Osteoblast (primary cell): ENCODE results near the gene TEX30. TPM values are rescaled to one million over a fixed set of nuclear protein-coding genes. Genes with fewer than 3 reads are reported as not detected.

ENCODE experiments used
- DNase-seq: peaks from one replicate; pipeline ENCODE4 v3.0.0; 2011; ENCODE audit warnings: low spot score, mixed read lengths; ENCODE audit not compliant: insufficient read length; ENCODE audit errors: missing footprints
- H2AFZ ChIP-seq: 2 replicates; pipeline ENCODE4 v1.6.0; 2011; ENCODE audit warnings: mild to moderate bottlenecking, low read length
- H3K27ac ChIP-seq: 2 replicates; pipeline ENCODE4 v1.5.1; 2011; ENCODE audit warnings: mild to moderate bottlenecking, low read depth, low read length, moderate library complexity
- H3K27me3 ChIP-seq: 2 replicates; pipeline ENCODE4 v1.6.0; 2012; ENCODE audit warnings: mild to moderate bottlenecking, control low read depth, inconsistent platforms, low read length, moderate library complexity; ENCODE audit not compliant: insufficient read depth
- H3K36me3 ChIP-seq: 2 replicates; pipeline ENCODE4 v1.5.1; 2011; ENCODE audit warnings: mild to moderate bottlenecking, low read length, control low read depth, moderate library complexity; ENCODE audit not compliant: insufficient read depth
- H3K4me1 ChIP-seq: 2 replicates; pipeline ENCODE4 v1.5.1; 2011; ENCODE audit warnings: mild to moderate bottlenecking, low read length, control low read depth, moderate library complexity; ENCODE audit not compliant: insufficient read depth
- H3K4me2 ChIP-seq: 2 replicates; pipeline ENCODE4 v1.6.0; 2011; ENCODE audit warnings: mild to moderate bottlenecking, low read length; ENCODE audit not compliant: insufficient read depth
- H3K4me3 ChIP-seq: fragments of 200-600 bp; sonication (generic); 3 replicates; pipeline ENCODE4 v1.5.1; 2012; ENCODE audit warnings: mild to moderate bottlenecking, low read length, inconsistent platforms; ENCODE audit not compliant: insufficient read depth
- H3K79me2 ChIP-seq: 2 replicates; pipeline ENCODE4 v1.6.0; 2012; ENCODE audit warnings: mild to moderate bottlenecking, low read length, control low read depth, inconsistent platforms; ENCODE audit not compliant: insufficient read depth
- H3K9me3 ChIP-seq: 2 replicates; pipeline ENCODE4 v1.5.1; 2011; ENCODE audit warnings: low read depth, low read length, control low read depth
- H4K20me1 ChIP-seq: 2 replicates; pipeline ENCODE4 v1.6.0; 2012; ENCODE audit warnings: mild to moderate bottlenecking, low read length, control low read depth; ENCODE audit not compliant: insufficient read depth
- total RNA-seq: library from RNA; depleted of rRNA; stranded (reverse); fragments of >200 nt; gene quantifications from 2 replicates; pipeline ENCODE4 v1.2.3, GENCODE V29; 2012
- TF ChIP-seq, protein P1 (sequence below): IDR thresholded peaks from 2 replicates; pipeline ENCODE4 v1.5.1; 2011; ENCODE audit warnings: mild to moderate bottlenecking, low read depth, low read length, moderate library complexity; ENCODE audit errors: extremely low read depth

TEX30 gene
- total RNA-seq, 1 donor = 13.4 TPM

DNA sequence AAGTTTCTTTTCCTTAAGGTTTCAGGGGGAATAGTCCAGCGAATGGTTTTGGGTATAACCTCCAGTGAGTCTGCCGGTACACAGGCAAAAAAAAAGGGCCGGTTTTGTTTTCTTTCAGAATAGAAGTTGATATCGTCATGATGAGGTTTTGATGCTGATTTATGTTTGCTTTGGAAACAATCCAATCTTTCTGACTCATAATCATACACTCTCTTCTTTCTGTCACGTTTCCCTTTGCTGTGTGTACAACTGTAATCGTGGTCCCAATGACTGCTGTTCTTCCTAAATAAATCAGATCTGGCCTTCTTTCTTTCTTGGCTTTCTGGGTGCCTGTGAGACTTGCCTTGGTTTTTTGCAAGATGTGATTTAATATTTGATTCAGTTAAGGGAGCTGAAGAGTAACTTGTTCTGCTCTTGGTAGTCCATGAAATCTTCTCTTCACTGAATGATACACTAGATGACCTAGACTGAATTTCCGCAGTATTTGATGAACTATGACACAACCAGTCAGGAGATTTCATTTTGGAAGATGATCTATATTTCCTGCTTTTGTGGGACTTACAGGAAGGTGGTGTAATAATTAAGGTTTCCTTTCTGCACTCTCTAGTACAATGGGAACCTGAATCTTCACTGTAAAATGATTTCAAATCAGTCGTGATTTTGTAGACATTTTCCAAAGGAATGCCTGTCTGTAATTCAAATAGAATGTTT, 43.9 kb downstream of the TEX30 start:
- Histone ChIP-seq H3K4me3 (peak overlapping the region; percentile 28), H3K4me2 (peak overlapping the region; percentile 54)

DNA sequence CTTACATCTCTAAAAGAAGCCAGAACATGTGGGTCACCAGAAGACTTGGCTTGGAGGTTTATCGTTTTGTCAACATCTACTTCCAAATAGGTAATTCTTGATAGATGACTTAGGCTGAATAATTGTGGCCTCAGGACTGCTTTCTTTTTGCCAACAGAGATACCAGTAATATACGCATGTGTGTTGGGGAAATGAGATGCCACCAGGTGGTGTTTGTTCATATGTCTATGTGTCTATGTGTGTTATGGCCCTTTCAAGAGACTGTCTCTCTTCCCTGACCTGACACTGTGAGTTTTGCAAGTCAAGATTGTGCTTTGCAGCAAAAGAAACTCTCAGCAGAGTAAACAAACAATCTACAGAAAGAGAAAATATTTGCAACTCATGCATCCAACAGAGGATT, 47.2 kb downstream of the TEX30 start:
- Histone ChIP-seq H3K27ac (no peak overlapping the region), H3K36me3 (no peaks in the 10 kb centered on the region), H4K20me1 (no peaks in the 10 kb centered on the region), H2AFZ (no peak overlapping the region), H3K4me1 (peaks cover 12% of the 10 kb centered on the region), H3K27me3 (peaks cover 8% of the 10 kb centered on the region), H3K4me3 (no peak overlapping the region), H3K4me2 (no peak overlapping the region), H3K9me3 (no peaks in the 10 kb centered on the region), H3K79me2 (no peaks in the 10 kb centered on the region)
- DNase-seq = no peak
- TF ChIP-seq, protein P1, sequence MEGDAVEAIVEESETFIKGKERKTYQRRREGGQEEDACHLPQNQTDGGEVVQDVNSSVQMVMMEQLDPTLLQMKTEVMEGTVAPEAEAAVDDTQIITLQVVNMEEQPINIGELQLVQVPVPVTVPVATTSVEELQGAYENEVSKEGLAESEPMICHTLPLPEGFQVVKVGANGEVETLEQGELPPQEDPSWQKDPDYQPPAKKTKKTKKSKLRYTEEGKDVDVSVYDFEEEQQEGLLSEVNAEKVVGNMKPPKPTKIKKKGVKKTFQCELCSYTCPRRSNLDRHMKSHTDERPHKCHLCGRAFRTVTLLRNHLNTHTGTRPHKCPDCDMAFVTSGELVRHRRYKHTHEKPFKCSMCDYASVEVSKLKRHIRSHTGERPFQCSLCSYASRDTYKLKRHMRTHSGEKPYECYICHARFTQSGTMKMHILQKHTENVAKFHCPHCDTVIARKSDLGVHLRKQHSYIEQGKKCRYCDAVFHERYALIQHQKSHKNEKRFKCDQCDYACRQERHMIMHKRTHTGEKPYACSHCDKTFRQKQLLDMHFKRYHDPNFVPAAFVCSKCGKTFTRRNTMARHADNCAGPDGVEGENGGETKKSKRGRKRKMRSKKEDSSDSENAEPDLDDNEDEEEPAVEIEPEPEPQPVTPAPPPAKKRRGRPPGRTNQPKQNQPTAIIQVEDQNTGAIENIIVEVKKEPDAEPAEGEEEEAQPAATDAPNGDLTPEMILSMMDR = no peak

More for the DNA sequence above, 43.9 kb downstream of the TEX30 start:
- Histone ChIP-seq H3K9me3 (no peaks in the 10 kb centered on the region), H3K79me2 (no peaks in the 10 kb centered on the region), H3K4me1 (peaks cover 10% of the 10 kb centered on the region), H2AFZ (no peak overlapping the region), H3K36me3 (no peaks in the 10 kb centered on the region), H4K20me1 (no peaks in the 10 kb centered on the region), H3K27ac (no peak overlapping the region), H3K27me3 (peaks cover 28% of the 10 kb centered on the region)
- peak; percentile 5 for DNase-seq
- TF ChIP-seq, protein P1 = no peak

DNA sequence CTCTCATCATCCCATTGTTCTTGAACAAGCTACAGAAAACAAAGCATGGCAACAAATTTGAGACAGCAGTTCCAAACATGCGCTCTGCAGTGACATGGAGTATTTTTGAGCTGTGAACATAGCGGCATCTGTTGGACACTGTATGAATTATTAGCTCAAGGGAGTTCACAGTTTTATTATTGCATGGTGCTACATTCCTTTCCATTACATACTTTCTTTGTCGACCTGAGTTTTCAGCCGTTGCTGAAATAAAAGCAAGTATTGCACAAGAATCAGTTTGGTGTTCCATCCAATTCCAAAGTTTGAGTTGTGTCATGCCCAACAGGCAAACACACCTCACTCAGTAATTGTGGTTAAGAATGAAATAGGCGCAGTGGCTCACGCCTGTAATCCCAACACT, 48.7 kb downstream of the TEX30 start:
- Histone ChIP-seq H3K36me3 (no peaks in the 10 kb centered on the region), H3K9me3 (no peaks in the 10 kb centered on the region), H3K4me3 (no peak overlapping the region), H2AFZ (no peak overlapping the region), H3K27ac (no peak overlapping the region), H3K4me1 (peaks cover 15% of the 10 kb centered on the region), H3K4me2 (peak overlapping the region; percentile 39), H4K20me1 (no peaks in the 10 kb centered on the region), H3K27me3 (no peaks in the 10 kb centered on the region), H3K79me2 (no peaks in the 10 kb centered on the region)
- TF ChIP-seq, protein P1 = peak; percentile 66
- peak; percentile 60 for DNase-seq

DNA sequence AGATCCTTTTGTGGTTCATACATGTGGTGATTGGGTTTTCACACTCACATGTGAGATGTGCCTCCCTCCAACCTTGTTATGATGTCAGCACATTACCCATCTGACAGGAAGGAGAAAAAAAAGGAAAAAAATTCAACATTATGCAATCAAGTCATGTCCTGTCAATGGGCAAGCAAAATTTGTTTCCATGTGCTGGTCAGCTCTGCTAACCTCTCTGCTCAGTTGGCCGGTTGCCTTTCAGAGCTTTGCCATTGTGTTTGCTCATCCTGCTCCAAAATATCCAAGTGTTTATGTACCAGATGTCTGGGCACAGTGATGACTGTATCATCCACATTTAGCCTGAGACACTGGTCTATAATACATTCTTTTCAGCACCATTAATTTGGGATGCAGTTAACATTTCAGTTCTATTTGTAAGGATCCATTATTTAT, 51.8 kb downstream of the TEX30 start:
- H3K4me1 ChIP-seq = peaks cover 11% of the 10 kb centered on the region
- H3K27ac ChIP-seq = no peak overlapping the region
- no peak overlapping the region for H3K4me3 ChIP-seq
- no peaks in the 10 kb centered on the region for H3K79me2 ChIP-seq
- peak; percentile 53 for DNase-seq
- H3K36me3 ChIP-seq = no peaks in the 10 kb centered on the region
- no peak overlapping the region for H2AFZ ChIP-seq
- H3K4me2 ChIP-seq = no peak overlapping the region
- H3K27me3 ChIP-seq = no peaks in the 10 kb centered on the region
- no peaks in the 10 kb centered on the region for H4K20me1 ChIP-seq
- no peaks in the 10 kb centered on the region for H3K9me3 ChIP-seq
- TF ChIP-seq, protein P1 = no peak
